SK-N-SH treated with all-trans-retinoic acid at 6 μM for 48 hours (cell line): ENCODE measurements around the gene SOWAHA.

Experiments
- RARB ChIP-seq: fragments of 250-450 bp; sonication (Bioruptor Pico); IDR thresholded peaks from 2 replicates; pipeline ENCODE4 v1.8.0; 2021; ENCODE audit warnings: mild to moderate bottlenecking, moderate library complexity
- TF ChIP-seq, protein P1 (sequence below): fragments of 250-450 bp; sonication (Bioruptor Pico); IDR thresholded peaks from 2 replicates; pipeline ENCODE4 v1.8.0; 2020; ENCODE audit warnings: mild to moderate bottlenecking, moderate library complexity, borderline replicate concordance

DNA sequence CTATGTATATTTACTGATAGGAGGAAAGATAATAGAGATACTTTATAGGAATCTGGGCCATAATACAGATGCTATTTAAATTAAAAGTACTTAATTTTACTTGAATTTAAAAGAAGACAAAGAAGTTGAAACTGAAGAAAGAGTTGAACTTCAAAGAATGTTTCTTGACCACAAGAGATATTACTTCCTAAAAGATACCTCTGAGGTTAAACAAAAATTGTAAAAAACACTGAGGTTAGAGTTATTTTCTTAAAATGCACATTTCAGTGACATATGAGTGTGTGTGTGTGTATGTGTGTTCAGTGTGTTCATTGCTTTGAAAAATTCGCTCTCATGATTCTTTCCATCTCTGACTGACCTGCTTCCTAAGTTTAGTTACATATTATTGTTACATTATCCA lies 32.5 kb upstream of the SOWAHA start:
- no peak for TF ChIP-seq RARB (CRISPR knock-in tag)
- TF ChIP-seq, protein P1, sequence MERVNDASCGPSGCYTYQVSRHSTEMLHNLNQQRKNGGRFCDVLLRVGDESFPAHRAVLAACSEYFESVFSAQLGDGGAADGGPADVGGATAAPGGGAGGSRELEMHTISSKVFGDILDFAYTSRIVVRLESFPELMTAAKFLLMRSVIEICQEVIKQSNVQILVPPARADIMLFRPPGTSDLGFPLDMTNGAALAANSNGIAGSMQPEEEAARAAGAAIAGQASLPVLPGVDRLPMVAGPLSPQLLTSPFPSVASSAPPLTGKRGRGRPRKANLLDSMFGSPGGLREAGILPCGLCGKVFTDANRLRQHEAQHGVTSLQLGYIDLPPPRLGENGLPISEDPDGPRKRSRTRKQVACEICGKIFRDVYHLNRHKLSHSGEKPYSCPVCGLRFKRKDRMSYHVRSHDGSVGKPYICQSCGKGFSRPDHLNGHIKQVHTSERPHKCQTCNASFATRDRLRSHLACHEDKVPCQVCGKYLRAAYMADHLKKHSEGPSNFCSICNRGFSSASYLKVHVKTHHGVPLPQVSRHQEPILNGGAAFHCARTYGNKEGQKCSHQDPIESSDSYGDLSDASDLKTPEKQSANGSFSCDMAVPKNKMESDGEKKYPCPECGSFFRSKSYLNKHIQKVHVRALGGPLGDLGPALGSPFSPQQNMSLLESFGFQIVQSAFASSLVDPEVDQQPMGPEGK: no peak
